GM19351 (cell line): Measurements from ENCODE around the gene JMJD8.

Experiments
- ATAC-seq: cut with Tn5 transposase; IDR thresholded peaks from one replicate; pipeline ENCODE4 v1.9.1; 2021; ENCODE audit warnings: mild to moderate bottlenecking, moderate library complexity; ENCODE audit not compliant: unreplicated experiment

The JMJD8 gene

DNA sequence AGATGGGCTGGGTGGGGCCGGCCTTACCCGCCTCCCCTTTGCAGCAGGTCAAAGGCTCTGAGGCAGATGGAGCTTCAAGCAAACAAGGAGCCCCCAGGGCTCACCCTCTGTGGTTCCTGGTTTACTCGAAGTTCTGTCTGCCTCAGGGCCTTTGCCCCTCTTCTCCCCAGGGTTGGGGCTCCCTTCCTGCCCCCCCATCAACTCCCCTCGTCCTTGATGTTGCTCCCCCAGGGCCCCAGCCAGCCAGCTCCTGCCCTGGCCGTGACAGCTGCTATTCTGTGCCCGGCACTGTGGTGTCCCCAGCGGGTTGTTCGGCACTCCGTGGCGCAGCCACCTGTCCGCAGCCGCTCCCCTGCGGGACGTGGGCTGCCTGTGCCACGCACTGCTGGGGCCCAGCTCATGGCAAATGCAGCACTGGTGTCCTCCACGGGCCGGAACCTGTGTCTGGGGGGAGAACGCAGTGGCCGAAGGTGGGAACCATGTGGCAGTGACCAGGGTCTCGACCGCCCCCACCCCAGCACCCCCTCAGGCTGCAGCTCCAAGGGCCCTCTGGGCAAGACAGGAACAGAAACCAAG lies 26.5 kb upstream of the JMJD8 start:
- ATAC-seq: no peak

GRCh38 chr16:709566-710499 lies 25.7 kb upstream of the JMJD8 start:
- ATAC-seq: no peak

DNA sequence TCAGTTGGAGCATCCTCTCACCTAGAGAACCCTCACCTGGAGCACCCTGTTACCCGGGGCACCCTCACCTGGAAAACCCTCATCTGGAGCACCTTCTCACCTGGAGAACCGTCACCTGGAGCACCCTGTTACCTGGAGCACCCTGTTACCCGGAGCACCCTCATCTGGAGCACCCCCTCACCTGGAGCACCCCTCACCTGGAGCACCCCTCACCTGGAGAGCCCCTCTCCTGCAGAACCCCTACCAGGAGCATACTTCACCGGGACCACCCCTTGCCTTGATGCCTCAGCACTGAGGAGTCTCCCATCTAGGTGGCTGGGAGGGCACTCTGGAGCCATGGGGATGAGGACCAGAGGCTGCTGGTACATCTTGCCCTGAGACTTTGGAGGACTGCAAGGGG lies 24.8 kb upstream of the JMJD8 start:
- ATAC-seq: no peak

GRCh38 chr16:708019-708418 lies 23.9 kb upstream of the JMJD8 start:
- no peak for ATAC-seq

GRCh38 chr16:707062-707538 lies 23.0 kb upstream of the JMJD8 start:
- no peak for ATAC-seq

DNA sequence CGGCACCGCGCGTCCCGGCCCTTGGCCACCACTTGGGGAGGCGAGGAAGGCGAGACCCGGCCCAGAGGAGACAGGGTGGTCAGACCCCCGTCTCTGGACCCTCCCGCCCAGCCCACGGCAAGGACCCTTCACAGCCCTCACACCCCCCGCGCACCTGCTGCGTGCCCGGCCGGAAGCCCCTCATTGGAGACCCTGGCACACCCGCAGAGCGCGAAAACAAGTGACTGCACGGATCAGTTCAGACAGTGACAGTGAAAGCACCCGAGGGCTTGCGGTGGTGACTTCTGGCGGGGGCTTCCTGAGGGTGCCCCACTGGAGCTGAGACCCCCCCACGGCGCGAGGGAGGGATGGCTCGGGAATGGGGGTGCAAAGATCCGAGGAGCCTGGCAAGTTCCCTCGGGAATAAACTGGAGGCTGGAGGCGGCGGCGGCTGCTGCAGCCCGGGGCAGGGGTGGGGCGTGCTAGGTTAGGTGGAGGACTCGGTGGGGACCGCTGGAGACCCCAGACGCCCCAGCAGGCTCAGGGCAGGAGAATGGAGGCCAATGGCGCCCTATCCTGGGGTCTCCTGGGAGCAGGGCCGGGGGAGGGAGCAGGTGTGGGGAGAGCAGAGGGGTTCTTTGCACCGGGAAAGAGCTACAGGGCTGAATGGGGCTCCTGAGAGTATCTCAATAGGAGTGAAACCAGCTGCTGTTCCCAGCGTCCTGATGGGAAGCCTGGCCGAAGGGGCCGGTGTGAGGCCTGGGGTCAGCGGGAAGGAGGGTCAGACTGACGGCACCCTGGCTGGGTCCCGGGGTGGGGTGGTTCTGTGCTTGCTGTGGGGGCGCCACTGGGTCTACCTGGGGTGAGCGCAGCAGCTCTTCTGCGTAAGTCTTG lies 22.3 kb upstream of the JMJD8 start:
- ATAC-seq: no peak

DNA sequence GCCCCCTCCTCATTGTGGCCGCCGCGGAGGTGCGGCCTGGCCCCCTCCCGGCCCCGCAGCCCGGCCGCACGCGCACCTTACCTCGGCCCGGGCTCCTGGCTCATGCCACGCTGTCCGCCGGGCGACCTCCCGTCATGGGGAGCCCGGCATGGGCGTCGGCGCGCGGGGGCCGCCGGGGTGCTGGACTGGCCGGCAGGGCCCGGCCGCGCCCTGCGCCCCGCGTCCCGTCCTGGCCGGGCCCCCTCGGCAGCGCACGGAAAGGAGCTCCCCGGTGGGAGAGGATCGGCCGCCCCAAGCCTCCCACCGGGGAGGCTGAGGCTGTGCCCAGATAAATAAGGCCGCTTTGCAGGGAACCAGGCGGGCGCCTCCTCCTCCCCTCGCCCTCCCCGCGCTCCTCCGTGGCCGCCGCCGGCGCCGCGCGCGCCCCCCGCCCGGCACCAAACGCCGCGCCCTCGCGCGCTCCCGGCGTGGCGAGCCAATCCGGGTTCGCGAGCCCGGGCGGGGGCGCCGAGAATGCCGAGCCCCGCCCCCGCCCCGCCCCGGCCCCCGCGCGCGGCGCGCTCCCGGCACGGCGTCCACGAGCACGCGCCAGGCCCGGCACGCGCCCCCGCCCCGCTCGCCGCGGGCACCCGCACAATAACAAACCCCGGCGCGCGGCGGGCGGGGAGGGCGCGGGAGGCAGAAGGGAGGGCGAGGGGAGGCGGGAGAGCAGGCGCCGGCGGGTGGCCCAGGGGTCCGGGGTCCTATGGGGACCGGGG lies 21.5 kb upstream of the JMJD8 start, which contains the start of gene FBXL16:
Gene FBXL16, minus strand, starts transcription at position 371 of the 758 bp plus-strand sequence. CDS start 8,396 bp downstream, outside the sequence.
- no peak for ATAC-seq

DNA sequence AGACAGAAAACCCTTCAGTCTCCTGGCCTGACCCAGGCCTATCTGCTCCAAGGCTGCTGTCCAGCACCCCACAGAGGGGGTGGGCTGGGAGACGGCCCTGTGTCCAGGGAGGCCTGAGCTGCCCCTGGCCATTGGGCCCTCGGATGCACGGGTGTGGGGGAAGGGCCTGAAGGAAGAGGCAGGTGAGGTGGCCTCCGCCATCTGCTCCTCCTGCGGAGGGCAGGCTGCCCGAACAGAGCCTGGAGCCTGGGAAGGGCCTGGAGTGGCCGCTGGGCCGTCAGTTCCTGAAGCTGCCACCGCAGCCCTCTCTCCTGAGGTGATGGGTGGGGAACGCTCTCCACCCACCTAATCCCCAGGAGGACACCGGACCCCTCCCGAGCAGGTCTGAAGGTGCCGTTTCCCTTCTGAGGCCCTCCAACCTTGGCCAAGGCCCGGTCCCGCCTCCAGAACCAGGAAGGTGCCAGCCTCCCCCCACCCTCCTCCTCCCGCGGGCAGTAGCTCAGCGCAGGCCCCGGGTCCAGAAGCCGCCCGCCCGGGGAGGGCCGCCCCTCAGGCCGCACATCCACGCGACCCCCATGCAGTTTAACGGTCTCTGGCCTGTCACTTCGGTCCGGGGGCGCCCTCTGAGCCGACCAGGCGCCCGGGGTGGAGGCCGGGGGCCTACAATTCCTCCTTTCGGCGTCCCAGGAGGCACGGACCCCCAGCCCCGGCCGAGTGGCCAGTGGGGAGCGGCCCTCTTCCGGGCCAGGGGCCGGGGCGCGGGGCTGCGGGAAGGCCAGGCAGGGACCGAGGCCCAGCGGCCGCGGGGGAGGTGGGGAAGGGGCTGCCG lies 20.6 kb upstream of the JMJD8 start:
- no peak for ATAC-seq

DNA sequence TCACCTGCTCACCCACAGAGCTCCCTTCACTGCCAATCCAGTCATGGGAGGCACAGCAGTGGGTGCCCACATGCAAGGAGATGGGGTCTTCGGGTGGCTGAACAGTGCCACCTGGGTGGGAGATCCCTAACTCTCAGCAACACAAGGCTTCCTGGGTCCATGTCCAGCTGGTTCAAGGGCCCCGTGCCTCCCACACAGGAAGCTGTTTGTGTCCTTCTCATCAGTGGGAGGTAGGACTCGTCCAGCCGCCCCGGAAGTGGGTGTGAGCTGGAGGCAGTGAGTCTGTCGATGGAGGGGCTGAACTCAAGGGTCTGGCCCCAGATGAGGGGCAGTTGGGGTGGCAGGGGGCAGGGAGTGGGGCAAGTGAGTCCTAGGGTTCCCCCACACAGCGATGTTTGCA lies 19.9 kb upstream of the JMJD8 start:
- ATAC-seq: no peak

DNA sequence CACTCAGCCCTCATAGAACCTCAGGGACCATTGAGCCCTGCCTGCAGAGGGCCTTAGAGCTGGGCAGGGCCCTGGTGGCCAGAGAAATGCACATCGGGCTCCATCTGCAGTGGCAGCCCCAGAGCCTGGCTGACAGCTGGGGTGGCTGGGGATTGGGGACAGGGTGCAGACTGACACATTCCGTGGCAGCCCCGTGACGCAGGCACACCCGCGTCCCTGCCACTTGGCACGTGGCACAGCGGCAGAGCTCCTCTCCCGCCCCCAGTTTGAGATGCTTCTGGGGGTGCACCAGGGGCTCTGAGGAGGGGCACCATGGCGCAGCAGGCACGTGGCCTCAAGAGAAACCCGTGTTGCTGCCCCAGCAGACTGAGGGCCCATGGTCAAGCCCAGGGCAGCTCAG lies 19.3 kb upstream of the JMJD8 start:
- ATAC-seq: no peak

GRCh38 chr16:702341-702740 lies 18.2 kb upstream of the JMJD8 start:
- no peak for ATAC-seq

DNA sequence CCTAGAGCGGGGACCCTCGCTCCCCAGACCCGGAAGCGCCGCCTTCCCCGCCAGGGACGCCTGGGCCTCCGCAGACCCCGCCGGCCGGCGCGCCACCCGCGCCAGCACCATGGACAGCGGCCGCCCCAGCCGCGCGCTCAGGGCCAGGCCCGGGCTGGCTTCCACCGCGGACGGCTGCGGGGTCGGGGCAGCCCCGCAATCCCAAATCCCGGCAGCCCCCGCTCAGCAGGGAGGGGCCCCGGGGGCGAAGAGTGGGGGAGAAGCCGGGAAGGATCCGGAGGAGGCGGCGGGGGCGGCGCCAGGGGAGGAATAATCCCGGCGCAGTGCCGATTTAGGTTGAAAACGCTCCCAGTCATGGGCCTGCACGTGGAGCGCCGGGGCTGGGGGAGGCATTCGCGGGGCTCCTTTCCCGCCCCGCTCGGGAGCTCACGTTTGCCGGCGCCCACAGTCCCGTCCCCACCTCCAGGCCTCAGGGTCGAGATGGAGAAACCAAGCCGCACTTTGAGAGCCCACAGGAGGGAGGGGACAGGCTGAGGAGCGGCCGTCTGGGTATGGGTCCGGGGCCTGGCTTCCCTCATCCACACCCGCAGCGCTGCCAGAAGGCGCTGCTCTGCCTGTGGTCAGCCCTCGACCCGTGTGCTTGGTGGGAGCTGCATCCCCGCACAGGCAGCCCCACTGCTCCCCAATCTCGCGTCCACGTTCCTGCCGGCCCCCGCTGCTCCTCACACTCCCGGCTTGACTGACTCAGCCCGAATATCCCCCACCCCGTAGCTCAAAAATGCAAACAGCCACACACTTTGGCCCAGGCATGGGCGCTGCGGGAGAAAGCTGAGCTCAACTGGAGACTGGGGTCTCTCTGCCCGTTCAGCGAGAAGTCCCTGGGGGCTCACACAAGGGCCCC lies 16.8 kb upstream of the JMJD8 start:
- ATAC-seq: no peak

- ATAC-seq: no peak
These were observed 15.0 kb upstream of the JMJD8 start for GRCh38 chr16:698911-699671.

DNA sequence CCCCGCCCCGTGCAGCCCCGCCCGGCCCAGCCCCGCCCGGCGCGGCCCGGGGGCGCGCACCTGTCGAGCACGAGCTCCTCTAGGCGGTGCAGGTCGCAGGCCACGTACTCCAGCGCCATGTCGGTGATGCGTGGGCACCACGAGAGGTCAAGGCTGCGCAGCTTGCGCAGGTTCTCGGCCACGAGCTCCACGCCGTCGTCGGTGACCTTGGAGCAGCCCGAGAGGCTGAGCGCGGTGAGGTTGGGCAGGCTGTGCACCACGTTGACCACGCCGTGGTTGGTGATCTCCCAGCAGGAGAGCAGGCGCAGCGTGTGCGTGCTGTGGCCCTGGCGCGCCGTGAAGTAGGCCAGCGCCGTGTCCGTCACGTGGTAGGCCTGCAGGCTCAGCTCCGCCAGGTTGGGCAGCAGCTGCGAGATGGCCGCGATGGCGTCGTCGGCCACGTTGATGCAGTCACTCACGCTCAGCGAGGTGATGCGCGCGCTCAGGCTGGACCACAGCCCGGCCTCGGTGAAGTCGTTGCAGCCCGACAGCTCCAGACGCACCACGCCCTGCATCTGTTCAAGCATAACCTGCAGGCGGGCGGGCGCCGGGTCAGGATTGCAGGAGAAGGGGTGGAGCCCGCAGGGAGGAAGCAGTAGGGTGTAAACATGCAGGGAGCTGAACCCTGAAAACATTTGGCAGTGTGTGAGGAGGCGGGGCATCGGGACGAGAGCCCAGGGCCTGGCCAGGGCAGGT lies 11.4 kb upstream of the JMJD8 start:
- no peak for ATAC-seq

DNA sequence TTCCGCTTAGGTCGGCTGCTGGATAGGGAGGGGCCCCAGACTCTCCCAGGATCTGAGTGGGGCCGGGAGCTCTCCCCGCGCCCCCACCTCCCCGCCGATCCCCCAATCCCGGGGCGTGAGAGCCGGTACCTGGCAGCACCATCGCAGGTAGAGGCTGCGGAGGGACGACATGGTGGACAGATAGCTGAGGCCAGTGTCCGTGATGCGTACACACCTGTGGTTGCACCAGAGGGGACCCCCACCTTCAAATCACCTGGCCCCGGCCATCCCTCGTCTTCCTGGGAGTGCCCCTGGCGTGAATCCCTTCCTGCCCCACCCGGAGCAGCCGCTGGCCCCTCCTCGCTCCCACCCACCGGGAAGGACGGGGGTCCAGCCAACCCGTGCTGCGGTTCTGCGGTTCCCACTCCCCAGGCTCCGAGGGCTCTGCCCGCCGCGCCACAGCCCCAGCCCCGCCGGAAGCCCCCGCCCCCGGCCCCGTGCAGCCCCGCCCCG lies 10.8 kb upstream of the JMJD8 start:
- ATAC-seq: no peak

DNA sequence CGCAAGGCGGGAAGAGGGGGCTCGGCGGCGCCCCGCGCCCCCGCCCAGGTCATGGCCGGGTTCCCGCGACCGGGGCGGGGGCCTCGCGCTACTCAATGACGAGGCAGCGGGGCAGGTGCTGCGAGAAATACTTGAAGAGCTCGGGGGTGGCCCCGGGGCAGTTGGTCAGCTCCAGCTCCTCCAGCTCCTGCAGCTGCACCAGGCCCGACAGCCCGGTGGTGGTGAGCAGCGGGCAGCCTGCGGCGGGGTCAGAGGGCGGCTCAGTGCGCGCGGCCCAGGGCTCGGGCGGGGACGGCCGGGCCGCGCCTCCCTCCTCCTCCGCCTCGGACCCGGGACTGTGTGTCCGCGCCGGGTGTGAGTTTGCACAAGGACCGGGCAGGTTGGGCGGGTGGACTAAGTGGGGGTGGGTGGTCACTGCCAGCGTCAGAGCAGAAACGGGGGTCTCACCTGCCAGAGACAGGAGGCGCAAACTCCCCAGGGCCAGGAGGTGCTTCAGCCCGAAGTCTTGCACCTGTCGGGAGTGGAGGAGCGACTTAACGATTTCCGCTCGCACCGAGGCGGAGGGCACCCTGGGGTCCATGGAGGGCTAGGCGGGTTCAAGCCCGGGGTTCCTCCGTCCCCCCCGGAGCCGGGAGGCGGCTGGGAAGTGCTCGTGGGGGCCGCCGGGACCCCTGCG lies 10.2 kb upstream of the JMJD8 start:
- no peak for ATAC-seq
